Measurements from ENCODE around the gene PCNX1.

PCNX1 gene

DNA sequence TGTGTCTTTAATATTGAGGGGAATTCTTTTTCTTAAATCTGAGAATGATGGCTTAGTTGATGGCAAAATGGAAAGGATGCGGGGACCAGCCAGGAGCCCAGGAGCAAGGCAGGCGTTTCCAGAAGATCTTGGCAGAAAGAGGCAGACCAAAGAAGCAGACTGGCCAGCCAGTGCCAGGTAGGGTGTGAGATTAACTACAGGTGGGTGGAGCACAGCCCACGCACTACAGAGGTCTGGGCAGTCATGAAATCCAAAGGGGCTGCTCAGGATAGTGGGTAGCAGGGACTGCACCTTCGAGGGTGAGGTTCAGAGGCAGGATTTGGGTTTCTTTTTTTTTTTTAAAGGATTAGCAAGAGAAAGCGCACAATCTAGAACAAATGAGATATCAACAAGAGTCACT, 17.7 kb upstream of the PCNX1 start:
- no peak for FAIRE-seq

DNA sequence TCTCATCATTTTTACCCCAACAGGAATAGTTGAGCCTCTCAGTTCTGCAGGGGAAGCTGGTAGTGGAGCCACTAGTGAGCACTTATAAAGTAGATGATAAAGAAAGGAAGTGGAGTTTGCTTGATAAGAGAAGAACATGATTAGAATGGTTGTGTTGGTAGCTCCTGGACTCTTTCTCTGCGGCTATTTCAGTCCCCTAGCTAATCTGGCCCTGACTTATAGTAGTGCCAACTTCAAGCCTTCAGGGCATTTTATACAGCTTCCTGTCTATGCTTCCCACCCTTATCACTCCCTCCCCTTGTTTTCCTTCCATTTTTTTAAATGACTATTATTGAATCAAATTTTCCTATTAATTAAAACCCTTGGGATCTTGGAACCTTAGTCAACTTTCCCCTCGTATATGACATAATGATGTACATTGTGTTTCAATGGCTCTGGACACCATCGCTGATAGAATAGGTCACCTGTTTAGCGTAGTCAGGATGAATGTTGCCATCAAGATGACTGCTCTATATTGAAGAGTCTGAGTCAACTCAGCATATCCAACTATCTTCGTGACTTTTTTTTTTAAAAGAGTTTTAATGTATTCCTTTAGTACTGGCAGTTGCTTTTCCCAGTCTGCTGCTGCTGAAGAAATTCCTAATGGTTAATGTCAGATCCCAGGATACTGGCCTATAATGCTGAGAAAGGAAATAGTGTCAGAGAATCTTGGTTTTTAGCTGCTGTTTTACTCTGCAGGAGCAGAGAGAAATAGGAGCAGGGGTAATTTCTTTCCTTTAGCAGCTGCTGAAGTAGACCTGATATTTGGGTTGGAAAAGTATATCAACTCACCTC, 16.2 kb upstream of the PCNX1 start:
- FAIRE-seq, result no peak

DNA sequence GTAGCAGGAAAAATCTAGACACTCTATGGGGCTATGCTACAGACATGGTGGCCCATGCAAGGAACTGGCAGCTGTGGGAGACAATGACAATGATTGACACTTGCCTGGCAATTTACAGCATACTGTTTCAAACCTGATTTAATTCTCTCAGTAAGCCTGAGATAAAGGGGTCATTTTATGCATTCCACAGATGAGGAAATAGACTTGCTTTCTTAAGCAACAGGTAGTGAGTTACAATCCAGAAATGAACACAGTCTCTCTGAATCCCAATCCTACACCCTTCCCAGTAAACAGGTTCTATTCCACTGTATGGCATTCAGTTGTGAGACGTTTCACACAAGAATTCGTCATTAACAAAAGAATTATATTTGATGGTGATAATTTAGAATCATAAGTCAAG, 15.5 kb upstream of the PCNX1 start:
- FAIRE-seq, result no peak

DNA sequence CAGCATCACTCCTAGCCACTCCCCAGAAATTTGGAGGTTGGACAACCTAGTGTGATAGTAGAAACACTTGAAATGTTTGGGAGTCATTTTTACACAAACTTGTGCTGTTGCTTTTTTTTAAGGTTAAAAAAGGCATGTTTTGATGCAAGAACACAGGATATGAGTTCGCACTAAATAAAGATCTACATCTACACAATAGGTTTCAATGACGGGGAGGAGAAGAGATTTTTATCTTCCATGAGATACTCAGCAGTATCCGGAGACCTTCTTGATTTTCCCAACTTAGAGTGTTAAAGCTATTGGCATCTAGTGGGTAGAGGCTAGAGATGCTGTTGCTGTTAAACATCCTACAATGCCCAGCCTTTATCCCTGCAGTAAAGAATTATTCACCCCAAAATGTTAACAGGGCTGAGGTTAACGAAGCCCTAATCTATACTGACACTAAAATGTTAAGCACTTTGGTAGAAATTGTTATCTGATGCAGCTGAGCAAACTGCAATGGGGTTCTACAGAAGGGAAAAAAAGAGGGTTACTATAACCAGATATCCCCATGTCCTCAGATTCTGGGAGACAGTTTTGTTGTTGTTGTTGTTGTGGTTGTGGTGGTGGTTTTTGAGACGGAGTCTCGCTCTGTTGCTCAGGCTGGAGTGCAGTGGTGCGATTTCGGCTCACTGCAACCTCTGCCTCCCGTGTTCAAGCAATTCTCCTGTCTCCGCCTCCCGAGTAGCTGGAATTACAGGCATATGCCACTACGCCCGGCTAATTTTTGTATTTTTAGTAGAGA, 14.0 kb upstream of the PCNX1 start:
- FAIRE-seq, result no peak

DNA sequence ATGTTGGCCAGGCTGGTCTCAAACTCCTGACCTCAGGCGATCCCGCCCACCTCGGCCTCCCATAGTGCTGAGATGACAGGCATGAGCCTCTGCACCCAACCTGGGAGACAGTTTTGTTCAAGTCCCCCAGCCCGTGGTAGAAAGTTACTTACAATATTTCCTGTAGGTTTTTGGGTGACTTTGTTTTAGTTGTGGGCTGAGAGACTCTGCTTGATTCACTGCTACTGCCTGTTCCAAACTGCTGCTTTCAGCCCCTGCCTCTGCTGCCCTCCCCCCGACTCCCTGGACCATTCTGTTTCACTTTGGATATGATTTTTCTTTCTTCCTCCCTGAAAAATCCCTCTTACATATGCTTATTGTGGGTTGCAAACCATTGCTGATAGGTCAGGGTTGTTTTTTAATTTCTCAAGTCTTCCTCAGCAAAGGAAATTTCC, 13.4 kb upstream of the PCNX1 start:
- FAIRE-seq, result no peak

DNA sequence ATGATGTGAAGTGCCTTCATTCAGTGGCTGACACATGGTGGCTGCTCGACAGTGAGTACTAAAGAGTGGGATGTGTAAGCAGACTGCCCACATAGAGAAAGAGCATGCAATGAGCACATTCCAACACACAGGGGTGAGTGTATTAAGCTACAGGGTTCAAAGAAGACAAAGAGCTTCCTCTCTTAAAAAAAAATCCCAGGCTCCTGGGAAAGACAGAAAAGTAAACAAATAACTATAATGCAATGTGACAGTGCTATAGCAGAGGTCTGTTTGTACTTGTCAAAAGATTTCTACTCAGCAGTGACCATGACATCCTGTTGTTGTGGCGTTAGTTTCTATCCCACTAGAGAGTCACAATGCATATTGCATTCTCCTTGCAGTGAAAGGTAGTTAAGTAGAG, 12.4 kb upstream of the PCNX1 start:
- FAIRE-seq, result no peak

DNA sequence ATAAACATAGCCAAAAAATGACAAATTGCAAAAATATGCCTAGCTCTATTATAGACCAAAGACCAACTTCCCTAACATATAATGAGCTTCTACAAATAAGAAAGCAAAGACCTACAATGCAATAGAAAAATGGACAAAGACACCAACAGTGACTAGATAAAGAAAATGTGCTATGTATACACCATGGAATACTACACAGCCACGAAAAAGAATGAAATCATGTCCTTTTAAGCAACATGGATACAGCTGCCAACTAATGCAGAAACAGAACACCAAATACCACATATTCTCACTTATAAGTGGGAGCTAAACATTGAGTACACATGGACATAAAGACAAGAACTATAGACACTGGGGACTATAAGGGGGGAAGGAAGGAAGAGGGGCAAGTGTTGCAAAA, 10.9 kb upstream of the PCNX1 start:
- FAIRE-seq, result no peak

DNA sequence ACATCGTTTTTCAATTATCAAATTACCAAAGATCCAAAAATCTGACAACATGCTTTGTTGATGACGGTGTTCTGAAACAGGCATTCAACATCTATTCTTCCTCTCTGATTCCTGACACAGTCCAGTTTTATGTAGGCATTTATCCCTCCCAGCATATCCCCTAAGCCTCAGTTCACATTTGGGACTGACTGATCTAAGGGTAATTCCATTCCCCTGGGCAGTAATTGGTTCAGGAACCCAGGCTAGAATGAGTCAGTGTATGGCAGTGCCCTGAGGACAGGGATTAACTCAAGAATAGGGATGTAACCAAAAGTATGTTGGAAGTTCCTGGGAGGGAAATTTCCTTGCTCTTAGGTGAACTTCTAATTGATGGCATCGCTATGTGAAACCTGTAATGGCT, 10.3 kb upstream of the PCNX1 start:
- FAIRE-seq, result no peak

DNA sequence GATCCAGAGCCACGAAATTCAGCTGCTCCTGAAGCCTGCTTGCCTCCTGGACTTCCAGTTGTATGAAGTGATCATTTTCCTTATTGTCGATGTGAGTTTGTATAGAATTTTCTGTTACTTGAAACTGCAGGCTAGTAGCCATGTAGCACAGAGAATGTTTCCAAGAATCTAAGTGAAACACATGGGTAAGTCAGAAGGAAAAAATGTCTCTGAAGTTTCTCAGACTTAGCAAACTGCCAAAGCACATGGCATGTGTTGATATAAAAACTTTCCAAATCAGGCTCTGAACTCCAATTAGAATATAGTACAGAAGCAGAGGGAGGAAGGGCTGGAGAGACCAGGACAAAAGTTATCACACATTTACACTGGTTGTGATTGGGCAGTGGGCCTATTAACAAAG, 9.8 kb upstream of the PCNX1 start:
- FAIRE-seq, result no peak

DNA sequence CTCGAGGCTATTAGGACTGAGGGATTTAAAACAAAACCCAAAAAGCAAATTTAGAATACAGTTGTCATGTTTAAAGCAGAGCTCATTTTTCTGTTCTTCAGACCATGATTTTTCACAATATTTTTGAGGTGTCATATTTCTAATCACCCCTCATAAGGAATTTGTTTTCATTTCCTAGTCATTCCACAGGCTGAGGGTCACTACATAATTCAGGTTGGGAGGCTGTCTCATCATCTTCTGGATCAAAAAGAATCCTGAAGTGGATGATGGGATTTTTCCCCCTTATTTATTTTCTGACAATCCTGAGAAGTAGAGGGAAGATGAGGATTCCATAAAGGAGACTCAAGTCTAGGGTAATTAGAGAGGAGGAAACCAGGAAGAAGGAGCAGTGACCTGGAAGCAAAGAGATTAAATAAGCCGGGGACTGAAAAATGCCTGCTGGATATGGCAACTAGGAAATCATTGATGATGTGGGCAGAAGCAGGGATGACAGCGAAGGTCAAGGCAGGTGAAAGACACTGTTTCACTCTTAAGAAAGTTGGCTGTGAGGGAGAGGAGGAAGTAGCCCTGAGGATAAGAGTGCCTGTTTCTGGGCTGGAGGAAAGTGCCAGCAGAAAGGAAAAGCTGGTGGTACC, 9.0 kb upstream of the PCNX1 start:
- no peak for FAIRE-seq

DNA sequence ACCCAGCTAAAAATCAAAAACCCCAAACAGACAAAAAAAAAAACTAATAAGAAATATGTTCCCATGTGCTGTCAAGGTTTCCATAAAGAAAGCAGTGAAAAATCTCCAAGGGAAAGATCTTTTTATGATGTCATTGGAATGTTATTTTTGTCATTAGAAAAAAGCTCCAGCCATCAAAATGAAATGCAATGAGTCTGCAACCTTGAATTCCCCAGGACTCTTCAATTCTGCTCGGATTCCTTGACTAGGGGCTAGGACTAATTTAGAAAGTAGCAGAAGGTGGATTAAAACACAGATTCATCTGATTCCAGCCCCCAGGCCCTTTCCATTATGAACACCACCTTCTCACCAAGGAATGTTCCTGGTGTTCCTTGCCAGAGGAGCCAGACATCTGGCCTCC, 6.0 kb upstream of the PCNX1 start:
- FAIRE-seq, result no peak

DNA sequence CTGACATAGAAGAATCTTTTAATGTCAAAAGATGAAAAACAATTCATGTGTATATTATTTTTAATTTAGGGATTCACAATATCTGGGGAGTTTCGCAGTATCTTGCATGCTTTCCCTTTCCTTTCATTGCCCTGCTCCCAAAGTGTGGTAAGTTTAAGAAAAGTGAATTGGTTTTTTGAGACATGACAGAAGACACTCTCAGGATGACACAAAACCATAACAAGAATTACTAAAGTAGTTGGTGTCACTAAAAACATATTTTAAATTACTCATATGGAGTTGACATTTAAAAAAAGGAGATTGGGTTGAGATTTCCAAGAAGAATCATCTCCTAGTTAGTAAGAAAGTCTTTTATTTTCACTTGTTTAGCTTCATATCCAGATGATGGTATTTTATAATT, 5.1 kb upstream of the PCNX1 start:
- no peak for FAIRE-seq

DNA sequence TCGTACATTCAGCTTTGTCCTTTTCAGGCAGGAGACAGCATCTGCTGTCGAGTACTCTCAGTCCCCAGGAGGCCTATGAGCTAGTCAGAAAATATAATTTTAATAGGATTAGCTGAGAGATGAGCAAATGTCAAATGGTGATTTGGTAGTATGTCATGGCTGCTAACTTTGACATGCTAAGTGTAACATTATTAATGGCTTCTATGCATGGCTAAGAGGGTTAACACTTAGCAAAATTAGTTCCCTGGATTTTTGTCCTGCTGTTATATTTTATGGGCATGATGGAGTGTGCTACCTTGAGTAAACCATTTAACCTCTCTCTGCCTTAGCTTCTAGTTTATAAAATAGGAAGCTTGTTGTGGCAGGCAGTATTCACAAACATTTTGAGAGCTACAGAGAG, 2.9 kb upstream of the PCNX1 start:
- no peak for FAIRE-seq

DNA sequence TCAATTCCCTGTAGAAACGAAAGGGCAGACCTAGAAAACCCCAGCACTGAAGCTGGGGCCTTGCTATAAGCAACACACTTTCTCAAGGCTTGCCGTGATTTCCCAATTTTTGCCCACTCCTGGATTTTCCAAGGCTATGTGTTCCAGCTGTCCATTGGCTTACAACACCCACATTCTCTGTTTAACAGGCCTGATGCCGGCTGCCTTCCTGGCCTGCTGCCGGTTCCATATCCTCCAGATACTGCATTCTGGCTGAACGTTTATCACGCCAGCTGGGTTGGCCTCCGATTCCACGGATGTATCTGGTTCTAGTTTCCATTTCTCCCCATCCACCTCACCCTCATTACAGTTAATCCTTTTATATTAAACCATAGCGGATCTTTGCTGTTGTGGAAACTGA, 2.0 kb upstream of the PCNX1 start:
- no peak for FAIRE-seq

DNA sequence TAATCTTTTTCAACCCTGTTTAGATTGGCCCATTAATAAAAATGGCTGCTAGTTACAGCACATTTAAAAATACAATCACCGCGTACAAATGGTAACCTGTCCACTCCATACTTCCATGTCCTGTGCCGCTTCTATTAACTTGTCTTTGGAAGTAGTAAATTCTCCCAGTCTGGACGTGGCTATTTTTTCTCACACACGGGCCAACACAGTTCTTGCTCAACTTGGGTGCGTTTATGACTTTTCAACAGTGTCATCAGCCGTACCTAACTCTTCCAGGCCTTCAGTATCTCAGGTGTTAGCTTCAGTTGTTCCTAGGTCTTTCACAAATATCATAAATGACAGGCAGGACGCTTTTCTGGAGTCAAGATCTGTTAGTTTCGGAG, 475 bp upstream of the PCNX1 start:
- FAIRE-seq, result no peak

DNA sequence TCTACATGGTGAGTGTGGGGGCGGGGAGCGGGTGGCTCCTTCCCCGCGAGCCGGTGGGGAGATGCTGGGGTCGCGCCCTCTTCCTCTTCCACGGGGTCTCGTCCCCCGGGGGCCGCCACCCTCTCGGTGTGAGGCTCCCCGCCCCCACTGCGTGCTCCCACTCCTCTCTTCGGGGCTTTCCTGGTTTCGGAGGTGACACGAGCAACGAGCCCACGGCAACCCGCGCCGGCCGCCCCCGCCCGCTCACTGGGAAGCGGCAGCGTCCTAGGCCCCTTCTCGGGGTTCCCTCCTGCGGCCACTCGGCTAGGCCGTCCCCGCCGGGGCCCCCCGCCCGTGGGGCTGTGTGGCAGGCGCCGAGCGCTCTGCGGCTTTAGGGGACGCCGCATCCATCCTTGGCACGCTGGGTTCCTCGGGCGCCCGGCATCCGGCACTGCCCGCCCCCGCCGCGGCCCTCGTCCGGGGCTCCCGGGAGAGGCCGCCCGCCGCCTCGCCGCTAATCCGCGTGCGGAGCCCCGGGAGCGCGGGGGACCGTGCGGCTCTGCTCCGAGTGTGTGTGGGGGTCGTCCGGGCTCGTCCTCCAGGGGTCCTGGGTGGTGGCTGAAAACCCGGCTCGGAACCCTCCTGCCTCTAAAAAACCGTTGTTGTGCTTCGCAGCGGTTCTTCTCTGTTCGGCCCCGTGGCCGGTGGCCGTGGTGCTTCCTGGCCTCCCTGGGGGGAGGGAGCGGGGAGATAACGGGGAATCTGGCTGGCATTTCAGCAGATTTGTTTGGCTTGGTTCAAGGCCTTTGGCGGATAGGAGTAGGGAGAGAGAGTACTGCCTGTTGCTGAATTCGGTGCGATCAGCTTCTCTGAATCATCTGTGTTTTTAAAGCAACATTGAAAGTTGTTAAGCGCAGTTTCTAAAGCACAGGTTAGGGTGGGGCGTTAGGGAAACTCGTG, 1.0 kb downstream of the PCNX1 start:
- FAIRE-seq, result no peak

DNA sequence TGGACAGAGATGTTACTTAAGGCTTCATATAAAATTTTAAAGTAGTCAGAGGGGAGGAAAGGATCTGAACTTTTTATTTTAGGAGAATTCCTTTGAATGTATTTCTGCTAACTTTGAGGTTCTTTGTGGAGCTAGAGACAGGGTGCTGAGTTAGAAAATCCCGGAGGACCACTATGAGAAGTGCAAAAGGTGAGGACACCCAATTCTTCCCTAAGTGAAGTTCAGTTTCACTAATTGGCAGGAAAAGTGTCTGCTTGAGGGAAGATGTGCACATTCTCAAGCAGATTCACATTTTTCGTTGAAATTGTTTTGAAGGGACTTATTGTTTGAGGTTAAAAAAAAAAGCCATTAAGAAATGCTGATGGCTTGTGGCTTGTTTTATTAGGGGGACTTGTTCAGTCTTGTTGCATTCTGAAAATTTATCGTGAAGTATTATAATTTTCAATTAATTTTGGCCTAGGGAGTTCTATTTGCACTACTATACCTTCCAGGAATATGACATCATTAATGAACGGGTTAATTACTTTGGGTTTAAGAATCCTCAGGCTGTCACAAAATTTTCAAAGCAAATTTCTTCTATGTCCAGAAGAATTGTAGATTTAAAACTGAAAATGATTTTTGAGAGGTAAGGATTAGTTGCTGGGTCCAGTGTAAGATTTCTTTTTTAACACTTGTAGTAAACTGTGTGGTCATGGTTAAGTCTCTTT, 1.8 kb downstream of the PCNX1 start:
- no peak for FAIRE-seq

DNA sequence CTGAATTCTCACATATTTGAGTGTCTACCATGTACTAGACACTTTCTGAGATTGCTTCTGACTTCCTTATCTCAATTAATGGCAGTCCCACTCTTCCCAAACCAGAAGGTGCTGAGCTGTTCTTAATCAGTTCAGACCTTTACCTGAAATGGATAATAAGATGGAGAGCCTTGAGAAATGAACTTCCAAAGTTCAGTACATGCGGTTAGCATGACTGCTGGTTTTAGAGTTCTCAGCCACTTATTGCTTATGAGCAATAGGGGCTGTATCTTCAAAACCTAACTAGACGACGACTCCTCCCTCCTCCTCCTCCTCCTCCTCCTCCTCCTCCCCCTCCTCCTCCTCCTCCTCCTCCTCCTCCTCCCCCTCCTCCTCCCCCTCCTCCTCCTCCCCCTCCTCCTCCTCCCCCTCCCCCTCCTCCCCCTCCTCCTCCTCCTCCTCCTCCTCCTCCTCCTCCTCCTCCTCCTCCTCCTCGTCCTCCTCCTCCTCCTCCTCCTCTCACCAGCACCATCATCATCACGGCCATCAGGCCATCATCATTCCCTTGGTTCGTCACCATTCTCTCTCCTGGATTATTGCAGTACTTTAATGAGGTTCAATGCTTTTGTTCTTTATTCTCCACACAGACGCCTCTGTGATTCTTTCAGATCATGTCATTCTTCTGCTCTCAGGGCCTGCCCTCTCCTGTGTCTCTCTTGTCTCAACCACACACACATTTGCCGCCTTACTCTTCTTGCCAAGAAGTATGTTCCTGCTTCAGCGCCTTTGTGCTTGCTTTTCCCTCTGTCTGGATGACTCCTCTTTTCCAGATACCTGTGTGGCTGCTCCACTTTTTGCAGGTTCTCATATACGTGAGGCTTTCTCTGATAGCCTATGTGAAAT, 2.7 kb downstream of the PCNX1 start:
- no peak for FAIRE-seq

DNA sequence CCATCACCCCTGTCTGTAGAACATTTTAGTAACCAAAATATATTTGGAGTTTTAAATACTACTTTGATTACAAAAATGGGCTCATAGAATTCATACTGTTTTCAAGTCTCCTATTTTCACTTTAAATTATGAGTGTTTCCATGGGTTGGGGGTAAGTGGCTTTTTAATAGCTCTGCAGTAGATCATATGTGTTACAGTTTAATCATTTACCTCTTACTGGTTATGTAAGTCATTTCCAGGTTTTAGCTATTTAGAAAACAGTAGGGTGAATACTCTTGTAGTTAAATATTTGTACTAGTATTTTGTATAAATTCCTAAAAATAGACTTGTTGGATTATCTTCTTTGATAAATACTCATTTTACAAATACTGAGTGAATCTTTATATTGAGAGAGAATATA, 8.2 kb downstream of the PCNX1 start:
- FAIRE-seq, result no peak

DNA sequence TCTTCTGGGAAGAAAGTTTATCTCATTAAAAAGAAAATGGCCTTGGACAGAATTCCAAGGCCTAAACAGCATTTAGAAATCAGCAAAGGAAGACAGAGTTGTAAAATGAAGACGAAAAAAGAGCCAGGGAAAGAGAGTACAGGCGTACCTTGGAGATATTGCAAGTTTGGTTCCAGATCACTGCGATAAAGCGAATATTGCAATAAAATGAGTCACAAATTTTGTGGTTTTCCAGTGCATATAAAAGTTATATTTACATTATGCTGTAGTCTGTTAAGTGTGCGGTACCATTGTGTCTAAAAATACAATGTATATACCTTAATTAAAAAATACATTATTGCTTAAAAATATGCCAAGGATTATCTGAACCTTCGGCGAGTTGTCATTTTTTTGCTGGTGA, 9.0 kb downstream of the PCNX1 start:
- no peak for FAIRE-seq

DNA sequence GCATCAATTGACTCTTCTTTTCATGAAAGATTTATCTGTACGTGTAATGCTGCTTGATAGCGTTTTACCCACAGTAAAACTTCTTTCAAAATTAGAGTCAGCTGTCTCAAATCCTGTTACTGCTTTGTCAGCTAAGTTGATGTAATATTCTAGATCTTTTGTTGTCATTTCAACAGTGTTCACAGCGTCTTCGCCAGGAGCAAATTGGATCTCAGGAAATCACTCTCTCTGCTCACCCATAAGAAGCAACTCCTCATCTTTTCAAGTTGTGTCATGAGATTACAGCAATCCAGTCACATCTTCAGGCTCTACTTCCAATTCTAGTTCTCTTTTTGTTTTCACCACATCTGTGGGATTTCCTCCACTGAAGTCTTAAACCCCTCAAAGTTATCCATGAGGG, 9.5 kb downstream of the PCNX1 start:
- FAIRE-seq, result no peak
